Measurements from ENCODE around the gene SERPINB11. TPM values are rescaled to one million over a fixed set of nuclear protein-coding genes. Genes with fewer than 3 reads are reported as not detected.

SERPINB11 gene
- polyA plus RNA-seq, 3 donors from 2014 or later, result not detected

DNA sequence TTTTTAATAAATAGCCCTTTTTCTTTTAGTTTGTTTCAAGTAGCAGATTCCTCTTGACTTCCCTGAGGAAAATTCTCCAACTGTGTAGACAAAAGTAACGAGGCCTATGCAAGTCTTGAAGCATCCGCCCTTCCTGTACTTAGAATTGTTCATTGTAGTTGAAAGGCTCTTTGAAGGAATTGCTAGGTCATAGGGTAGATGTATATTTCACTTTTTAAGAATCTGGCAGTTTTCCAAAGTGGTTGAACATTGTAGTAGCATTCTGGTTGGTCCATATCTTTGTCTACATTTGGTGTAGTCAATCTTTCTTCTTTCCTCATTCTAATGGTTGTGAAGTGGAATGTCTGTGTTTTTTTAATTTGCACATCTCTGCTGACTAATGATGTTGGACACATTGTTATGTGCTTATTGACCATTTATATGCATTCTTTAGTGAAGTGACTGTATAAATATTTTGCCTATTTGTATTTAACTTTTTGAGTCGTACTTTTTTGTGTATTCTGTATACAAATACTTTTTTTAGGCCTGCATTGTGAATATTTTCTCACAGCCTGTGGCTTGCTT lies 5.6 kb upstream of the SERPINB11 start:
- no peaks in the 10 kb centered on the region for H3K36me3 Mint-ChIP-seq
- H3K9me3 Mint-ChIP-seq, result peaks cover 0 to 9% (median 0%) of the 10 kb centered on the region in 6 donors
- DNase-seq, result no peak
- H3K27ac Mint-ChIP-seq, result no peak overlapping the region
- no peaks in the 10 kb centered on the region for H3K4me1 Mint-ChIP-seq
- peaks cover 0 to 5% (median 5%) of the 10 kb centered on the region in 3 donors for H3K27me3 Mint-ChIP-seq (ENCODE audit: low read depth in 3 of 3)
- H3K4me3 Mint-ChIP-seq, result no peak overlapping the region

DNA sequence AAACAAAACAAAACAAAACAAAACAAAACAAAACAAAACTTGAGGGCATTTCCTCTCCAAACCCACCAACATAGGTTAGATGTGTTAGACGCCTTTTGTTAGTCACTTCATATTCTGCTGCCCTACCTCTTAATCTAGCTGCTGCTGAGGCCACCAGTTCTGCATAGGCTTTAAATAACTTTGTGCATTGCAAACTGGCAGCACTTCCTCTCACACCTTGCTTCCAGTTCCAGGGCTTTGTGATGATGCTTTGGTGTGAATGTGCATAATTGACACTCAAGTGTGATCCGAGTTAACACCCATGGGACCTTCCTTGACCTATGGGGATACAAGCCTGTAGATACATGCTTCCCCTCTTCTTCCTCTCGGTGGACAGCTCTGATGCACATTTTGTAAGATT lies 2.3 kb upstream of the SERPINB11 start:
- no peak for DNase-seq
- no peak overlapping the region for H3K27ac Mint-ChIP-seq
- H3K4me3 Mint-ChIP-seq, result no peak overlapping the region
- H3K9me3 Mint-ChIP-seq, result peaks cover 0 to 6% (median 0%) of the 10 kb centered on the region in 6 donors
- no peaks in the 10 kb centered on the region for H3K36me3 Mint-ChIP-seq
- H3K27me3 Mint-ChIP-seq (ENCODE audit: low read depth in 3 of 3), result peaks cover 0 to 5% (median 3%) of the 10 kb centered on the region in 3 donors
- H3K4me1 Mint-ChIP-seq, result no peaks in the 10 kb centered on the region

DNA sequence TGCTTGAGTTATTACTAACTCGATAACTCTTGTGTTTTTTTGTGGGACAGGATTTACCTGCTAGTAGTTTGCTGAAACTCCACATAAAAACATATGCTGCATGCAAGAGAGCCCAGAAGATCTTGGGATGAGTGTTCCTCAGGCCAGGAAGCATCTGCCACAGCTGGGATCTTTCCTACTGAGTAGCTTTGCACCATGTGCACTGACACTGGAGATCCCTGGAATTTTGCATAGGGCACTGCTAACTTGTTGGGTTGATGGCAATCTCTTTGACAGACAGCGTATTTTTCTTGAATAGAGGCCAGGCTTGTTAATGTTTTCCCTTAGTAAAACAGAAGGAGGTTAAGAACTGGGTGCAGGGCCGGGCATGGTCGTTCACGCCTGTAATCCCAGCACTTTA lies 808 bp upstream of the SERPINB11 start:
- no peaks in the 10 kb centered on the region for H3K4me1 Mint-ChIP-seq
- H3K36me3 Mint-ChIP-seq, result no peaks in the 10 kb centered on the region
- no peak overlapping the region for H3K4me3 Mint-ChIP-seq
- no peak overlapping the region for H3K27ac Mint-ChIP-seq
- no peak for DNase-seq
- no peaks in the 10 kb centered on the region for H3K9me3 Mint-ChIP-seq
- peaks cover 0 to 5% (median 3%) of the 10 kb centered on the region in 3 donors for H3K27me3 Mint-ChIP-seq (ENCODE audit: low read depth in 3 of 3)

DNA sequence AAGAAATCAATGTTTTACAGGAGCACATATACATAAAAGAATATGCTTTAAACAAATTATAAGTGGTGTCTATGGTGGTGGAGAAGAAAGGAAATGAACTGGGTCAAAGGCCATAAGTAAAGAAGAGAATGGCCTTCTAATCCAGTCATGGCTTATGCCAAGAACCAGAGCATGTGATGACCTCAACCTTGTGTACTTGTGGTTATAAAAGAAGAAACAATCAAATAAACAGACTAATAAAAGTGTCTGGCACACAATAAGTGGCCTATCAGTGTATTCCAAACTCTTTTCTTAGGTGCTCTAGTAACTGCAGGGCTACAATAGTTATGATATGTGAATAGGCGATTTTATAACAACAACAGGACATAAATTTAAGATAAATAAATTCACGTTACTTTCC lies 2.6 kb downstream of the SERPINB11 start:
- Mint-ChIP-seq H3K36me3 (no peaks in the 10 kb centered on the region), H3K27ac (no peak overlapping the region), H3K4me1 (no peaks in the 10 kb centered on the region), H3K9me3 (no peaks in the 10 kb centered on the region), H3K27me3 (ENCODE audit: low read depth in 3 of 3) (peaks cover 0 to 3% (median 0%) of the 10 kb centered on the region in 3 donors), H3K4me3 (no peak overlapping the region)
- no peak for DNase-seq

DNA sequence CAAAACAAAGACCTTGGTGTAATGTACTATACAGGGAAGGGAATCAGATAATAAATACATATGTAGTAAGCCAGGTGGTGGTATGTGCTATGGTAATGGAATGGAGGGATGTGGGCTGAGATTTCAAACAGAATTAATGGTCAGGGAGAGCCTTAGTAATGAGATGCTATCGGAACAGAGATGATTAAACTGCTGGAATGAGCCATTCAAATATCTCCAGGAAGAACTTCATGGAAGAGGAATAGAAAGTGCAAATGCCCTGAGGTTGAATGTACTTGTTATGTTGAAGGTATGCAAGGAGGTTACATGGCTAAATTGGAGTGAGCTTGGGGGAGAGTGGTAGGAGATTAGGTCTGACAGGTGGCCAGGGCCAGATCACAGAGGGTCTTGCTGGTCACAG lies 5.1 kb downstream of the SERPINB11 start:
- no peak for DNase-seq
- Mint-ChIP-seq H3K27me3 (ENCODE audit: low read depth in 3 of 3) (no peaks in the 10 kb centered on the region), H3K27ac (no peak overlapping the region), H3K9me3 (peaks cover 0 to 2% (median 0%) of the 10 kb centered on the region in 6 donors), H3K36me3 (no peaks in the 10 kb centered on the region), H3K4me1 (no peaks in the 10 kb centered on the region), H3K4me3 (no peak overlapping the region)

DNA sequence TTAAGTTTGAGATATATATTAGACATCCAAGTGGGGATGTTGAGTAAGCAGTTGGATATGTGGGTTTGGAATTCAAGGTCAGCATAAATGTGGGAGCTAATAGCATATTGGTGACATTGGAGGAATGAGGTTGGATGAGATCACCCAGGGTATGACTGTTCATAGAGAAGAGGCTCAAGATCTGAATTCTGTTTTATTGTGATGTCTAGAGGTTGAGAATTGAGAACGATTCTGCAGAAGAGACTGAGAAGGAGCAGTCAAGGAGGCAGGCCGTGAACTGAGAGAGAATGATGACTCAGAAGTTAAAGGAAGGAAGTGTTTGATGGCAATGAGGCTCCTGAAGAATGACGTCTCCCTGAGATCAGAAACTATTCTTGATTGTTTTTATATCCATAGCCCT lies 5.9 kb downstream of the SERPINB11 start:
- Mint-ChIP-seq H3K9me3 (peaks cover 0 to 6% (median 4%) of the 10 kb centered on the region in 6 donors), H3K4me3 (no peak overlapping the region), H3K27me3 (ENCODE audit: low read depth in 3 of 3) (no peaks in the 10 kb centered on the region), H3K4me1 (no peaks in the 10 kb centered on the region), H3K36me3 (no peaks in the 10 kb centered on the region), H3K27ac (no peak overlapping the region)
- no peak for DNase-seq

DNA sequence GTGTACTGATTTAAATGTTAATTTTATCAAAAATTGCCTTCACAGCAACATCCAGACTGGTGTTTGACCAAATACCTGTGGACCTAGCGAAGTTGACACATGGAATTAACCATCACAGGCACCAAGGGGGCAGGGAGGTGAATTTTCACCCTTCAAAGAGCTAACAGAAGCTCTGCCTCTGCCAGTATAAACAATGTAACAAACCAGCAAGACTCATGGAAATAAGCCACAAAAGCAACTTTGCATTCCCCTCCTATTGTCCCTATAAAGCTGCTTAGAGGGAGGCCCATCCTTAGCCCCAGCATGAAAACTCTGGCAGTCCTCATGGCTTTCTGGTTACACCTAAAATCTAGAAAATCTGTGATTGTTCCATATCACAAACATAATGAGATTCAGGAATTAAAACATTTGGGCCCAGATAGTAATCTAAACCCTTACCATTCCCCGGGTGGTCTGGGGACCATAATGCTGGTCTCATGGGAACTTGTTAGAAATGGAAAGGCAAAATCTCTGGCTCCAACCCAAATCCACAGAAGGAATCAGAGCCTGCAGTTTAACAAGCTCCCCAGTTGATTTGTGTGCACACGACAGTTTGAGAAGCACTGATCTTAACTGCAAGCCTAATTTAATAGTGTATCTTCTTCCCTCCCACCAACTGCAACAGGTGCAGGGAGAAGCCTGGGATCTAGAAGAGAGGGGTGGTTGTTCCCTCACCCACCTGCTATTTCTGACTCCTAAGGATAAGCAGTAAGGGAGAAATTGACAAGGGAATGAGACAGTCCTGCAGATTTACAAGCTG lies 23.1 kb downstream of the SERPINB11 start:
- no peak for DNase-seq
- H3K27me3 Mint-ChIP-seq (ENCODE audit: low read depth in 3 of 3), result peaks cover 2% of the 10 kb centered on the region in 3 donors
- H3K36me3 Mint-ChIP-seq, result no peaks in the 10 kb centered on the region
- peaks cover 0 to 2% (median under 1%) of the 10 kb centered on the region in 6 donors for H3K9me3 Mint-ChIP-seq
- no peak overlapping the region for H3K4me3 Mint-ChIP-seq
- no peak overlapping the region for H3K27ac Mint-ChIP-seq
- no peaks in the 10 kb centered on the region for H3K4me1 Mint-ChIP-seq

DNA sequence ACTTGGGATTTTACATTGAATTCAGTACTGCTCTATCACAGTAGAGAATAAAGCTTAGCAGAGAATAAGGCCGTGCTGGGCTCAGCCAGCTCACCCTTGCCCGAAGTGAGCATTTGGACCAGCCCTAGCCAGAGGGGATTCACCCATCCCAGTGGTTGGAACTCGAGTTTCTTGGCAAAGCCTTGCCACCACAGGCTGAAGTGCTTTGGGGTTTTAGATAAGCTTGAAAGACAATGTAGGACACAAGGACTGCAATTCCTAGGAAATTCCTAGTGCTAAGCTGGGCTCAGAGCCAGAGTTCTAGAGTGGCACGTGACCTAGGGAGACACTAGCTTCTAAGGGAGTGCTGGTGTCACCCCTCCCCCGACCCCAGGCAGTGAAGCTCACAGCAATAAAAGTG lies 28.0 kb downstream of the SERPINB11 start:
- Mint-ChIP-seq H3K9me3 (peaks cover 0 to 3% (median 0%) of the 10 kb centered on the region in 6 donors), H3K36me3 (no peaks in the 10 kb centered on the region), H3K27me3 (ENCODE audit: low read depth in 3 of 3) (peaks cover 0 to 7% (median 7%) of the 10 kb centered on the region in 3 donors), H3K4me3 (no peak overlapping the region), H3K4me1 (no peaks in the 10 kb centered on the region), H3K27ac (no peak overlapping the region)
- no peak for DNase-seq

DNA sequence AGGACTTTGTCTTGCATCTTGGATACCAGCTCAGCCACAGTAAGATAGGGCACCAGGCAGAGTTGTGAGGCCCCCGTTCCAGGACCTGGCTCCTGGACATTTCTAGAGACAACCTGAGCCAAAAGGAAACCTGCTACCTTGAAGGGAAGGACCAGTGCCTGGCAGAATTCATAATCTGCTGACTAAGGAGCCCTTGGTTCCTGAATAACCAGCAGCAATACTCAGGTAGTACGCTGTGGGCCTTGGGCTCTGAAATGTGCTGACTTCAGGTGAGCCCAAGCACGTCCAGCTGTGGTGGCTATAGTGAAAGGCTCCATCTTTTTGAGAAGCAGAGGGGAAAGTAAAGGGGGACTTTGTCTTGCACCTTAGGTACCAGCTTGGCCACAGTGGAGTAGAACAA lies 28.5 kb downstream of the SERPINB11 start:
- peaks cover 0 to 3% (median 0%) of the 10 kb centered on the region in 6 donors for H3K9me3 Mint-ChIP-seq
- H3K36me3 Mint-ChIP-seq, result no peaks in the 10 kb centered on the region
- DNase-seq, result no peak
- H3K27me3 Mint-ChIP-seq (ENCODE audit: low read depth in 3 of 3), result peaks cover 0 to 7% (median 7%) of the 10 kb centered on the region in 3 donors
- H3K4me3 Mint-ChIP-seq, result no peak overlapping the region
- H3K27ac Mint-ChIP-seq, result no peak overlapping the region
- H3K4me1 Mint-ChIP-seq, result no peaks in the 10 kb centered on the region

DNA sequence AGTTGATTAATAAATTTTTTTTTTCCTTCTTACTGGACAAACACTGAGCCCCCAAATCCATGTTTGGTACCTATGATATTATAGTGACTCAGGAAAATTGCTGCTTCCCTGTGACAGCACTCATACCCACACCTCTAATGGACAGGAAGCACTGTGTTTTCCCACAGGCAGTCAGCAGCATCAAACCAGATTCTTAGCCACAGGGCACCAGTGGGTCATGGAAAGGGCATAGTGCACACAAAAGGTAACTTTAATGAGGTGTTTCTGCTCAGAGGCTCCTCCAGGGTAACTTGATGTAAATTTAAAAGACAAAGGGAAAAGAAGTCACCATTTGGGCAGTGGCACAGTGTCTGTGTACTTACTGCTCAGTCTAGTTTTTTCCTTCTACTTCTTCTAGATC lies 34.1 kb downstream of the SERPINB11 start:
- H3K9me3 Mint-ChIP-seq, result peaks cover 0 to 2% (median 0%) of the 10 kb centered on the region in 6 donors
- no peaks in the 10 kb centered on the region for H3K36me3 Mint-ChIP-seq
- DNase-seq, result no peak
- H3K27ac Mint-ChIP-seq, result no peak overlapping the region
- H3K4me1 Mint-ChIP-seq, result no peaks in the 10 kb centered on the region
- H3K27me3 Mint-ChIP-seq (ENCODE audit: low read depth in 3 of 3), result peaks cover 0 to 5% (median 5%) of the 10 kb centered on the region in 3 donors
- H3K4me3 Mint-ChIP-seq, result no peak overlapping the region

DNA sequence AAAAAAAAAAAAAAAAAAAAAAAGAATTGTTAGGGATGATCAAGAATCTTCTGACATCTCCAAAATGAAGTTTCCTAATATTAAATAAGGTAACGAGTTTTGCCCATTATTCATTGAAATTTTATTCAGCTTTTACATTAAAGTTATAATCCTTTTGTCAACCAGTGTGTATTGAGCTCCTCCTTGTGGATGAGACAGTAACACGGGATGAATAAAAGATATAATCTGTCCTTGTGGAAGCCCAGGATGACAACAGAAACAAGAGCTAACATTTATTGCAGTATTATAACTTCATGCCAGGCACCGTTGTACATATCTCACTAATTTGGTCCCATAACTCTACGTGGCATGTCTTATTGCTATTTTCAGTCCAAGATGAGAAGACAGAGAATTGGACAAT lies 39.0 kb downstream of the SERPINB11 start:
- Mint-ChIP-seq H3K4me3 (no peak overlapping the region), H3K36me3 (no peaks in the 10 kb centered on the region), H3K4me1 (no peaks in the 10 kb centered on the region), H3K27ac (no peak overlapping the region), H3K9me3 (no peaks in the 10 kb centered on the region), H3K27me3 (ENCODE audit: low read depth in 3 of 3) (peaks cover 0 to 6% (median 3%) of the 10 kb centered on the region in 3 donors)
- no peak for DNase-seq

DNA sequence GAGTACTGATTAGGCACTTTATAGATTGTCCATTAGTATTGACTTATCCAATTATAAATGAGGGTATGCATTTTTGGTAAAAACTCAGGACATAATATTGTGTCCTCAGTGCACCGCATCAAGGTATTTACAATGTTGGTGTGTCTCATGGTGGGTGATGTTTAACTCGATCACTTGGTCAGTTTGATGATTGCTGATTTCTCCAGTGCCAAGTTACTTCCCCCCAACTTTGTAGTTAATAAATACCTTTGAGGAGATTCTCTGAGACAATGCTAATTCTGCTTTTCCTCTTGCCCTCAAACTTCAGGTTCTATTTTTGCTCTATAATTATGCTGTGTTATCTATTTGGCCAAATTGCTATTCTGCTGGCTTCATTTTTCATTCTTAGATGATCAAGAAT lies 44.2 kb downstream of the SERPINB11 start:
- DNase-seq, result no peak
- no peaks in the 10 kb centered on the region for H3K36me3 Mint-ChIP-seq
- no peak overlapping the region for H3K4me3 Mint-ChIP-seq
- H3K27me3 Mint-ChIP-seq (ENCODE audit: low read depth in 3 of 3), result peaks cover 0 to 8% (median 2%) of the 10 kb centered on the region in 3 donors
- H3K4me1 Mint-ChIP-seq, result no peaks in the 10 kb centered on the region
- no peak overlapping the region for H3K27ac Mint-ChIP-seq
- peaks cover 0 to 7% (median 0%) of the 10 kb centered on the region in 6 donors for H3K9me3 Mint-ChIP-seq

DNA sequence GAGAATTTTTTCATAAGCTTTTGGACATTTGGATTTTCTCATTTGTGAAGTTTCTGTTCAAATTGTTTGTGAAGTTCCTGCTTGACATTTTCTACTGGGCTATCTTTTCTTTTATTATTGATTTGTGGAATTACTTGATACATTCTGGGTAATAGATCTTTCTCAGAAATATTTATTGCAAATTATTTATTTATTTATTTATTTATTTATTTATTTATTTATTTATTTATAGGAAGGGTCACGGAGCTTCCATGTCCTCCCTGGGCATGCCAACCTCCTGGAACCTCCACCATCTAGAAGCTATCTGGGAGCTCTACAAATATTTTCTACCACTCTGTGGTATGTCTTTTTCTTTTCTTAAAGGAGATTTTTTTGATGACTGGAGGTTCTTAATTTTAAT lies 46.7 kb downstream of the SERPINB11 start:
- no peak overlapping the region for H3K4me3 Mint-ChIP-seq
- no peak for DNase-seq

DNA sequence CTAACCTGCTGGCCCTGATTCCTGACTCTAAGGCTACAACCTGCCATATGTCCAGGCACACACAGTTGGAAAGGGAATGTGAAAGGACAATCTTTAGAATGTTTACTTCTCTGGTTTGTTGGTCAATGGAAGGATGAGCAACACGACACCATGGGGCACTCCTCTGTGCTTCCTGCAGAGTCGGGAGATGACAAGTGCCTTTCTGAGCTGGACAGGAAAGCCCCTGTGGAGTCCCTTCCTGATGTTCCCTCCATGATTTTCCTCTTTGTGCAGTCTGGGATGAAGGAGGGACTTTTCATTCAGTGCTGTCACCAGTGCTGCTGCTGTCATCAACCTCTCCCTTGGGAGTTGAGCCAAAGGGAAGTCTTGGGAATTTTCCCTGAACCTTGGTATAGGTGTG lies 49.9 kb downstream of the SERPINB11 start:
- DNase-seq, result no peak
- Mint-ChIP-seq H3K4me3 (no peak overlapping the region), H3K4me1 (no peaks in the 10 kb centered on the region), H3K9me3 (peaks cover 0 to 7% (median 0%) of the 10 kb centered on the region in 6 donors), H3K27me3 (ENCODE audit: low read depth in 3 of 3) (peaks cover 0 to 2% (median 2%) of the 10 kb centered on the region in 3 donors), H3K27ac (no peak overlapping the region), H3K36me3 (no peaks in the 10 kb centered on the region)

More for the DNA sequence above, 46.7 kb downstream of the SERPINB11 start:
- H3K4me1 Mint-ChIP-seq, result no peaks in the 10 kb centered on the region
- peaks cover 0 to 7% (median 0%) of the 10 kb centered on the region in 6 donors for H3K9me3 Mint-ChIP-seq
- H3K27ac Mint-ChIP-seq, result no peak overlapping the region
- no peaks in the 10 kb centered on the region for H3K36me3 Mint-ChIP-seq
- peaks cover 0 to 5% (median 2%) of the 10 kb centered on the region in 3 donors for H3K27me3 Mint-ChIP-seq (ENCODE audit: low read depth in 3 of 3)

All from immature natural killer cell (primary cell).